Measurements from ENCODE around the gene TMEM191C.
"Not testable (repeated sequence)": the region's sequence is repeated elsewhere in the genome, so short reads cannot be mapped to it uniquely, and the experiment has no call there.

TMEM191C gene

GRCh38 chr22:21473664-21474063, 6.5 kb downstream of the TMEM191C start:
- not testable (repeated sequence) for DNase-seq

- DNase-seq = not testable (repeated sequence)
Observed at GRCh38 chr22:21484039-21484438, 16.9 kb downstream of the TMEM191C start.

- not testable (repeated sequence) for DNase-seq
Observed at GRCh38 chr22:21487723-21488122, 20.5 kb downstream of the TMEM191C start.

GRCh38 chr22:21489149-21489680, 22.0 kb downstream of the TMEM191C start:
- not testable (repeated sequence) for DNase-seq

GRCh38 chr22:21490556-21490955, 23.4 kb downstream of the TMEM191C start:
- DNase-seq = not testable (repeated sequence)

GRCh38 chr22:21492271-21492670, 25.1 kb downstream of the TMEM191C start:
- not testable (repeated sequence) for DNase-seq

- not testable (repeated sequence) for DNase-seq
Observed at GRCh38 chr22:21493789-21494782, 26.9 kb downstream of the TMEM191C start.

- not testable (repeated sequence) for DNase-seq
Observed at GRCh38 chr22:21497984-21498383, 30.8 kb downstream of the TMEM191C start.

GRCh38 chr22:21498489-21498888, 31.3 kb downstream of the TMEM191C start:
- not testable (repeated sequence) for DNase-seq

- not testable (repeated sequence) for DNase-seq
Observed at GRCh38 chr22:21499623-21500506, 32.7 kb downstream of the TMEM191C start.

- not testable (repeated sequence) for DNase-seq
Observed at GRCh38 chr22:21510397-21510796, 43.2 kb downstream of the TMEM191C start.

- not testable (repeated sequence) for DNase-seq
Observed at GRCh38 chr22:21512022-21512421, 44.8 kb downstream of the TMEM191C start.

GRCh38 chr22:21514117-21514516, 46.9 kb downstream of the TMEM191C start:
- DNase-seq = not testable (repeated sequence)

GRCh38 chr22:21515234-21515633, 48.0 kb downstream of the TMEM191C start:
- not testable (repeated sequence) for DNase-seq

- not testable (repeated sequence) for DNase-seq
Observed at GRCh38 chr22:21516522-21516921, 49.3 kb downstream of the TMEM191C start.

GRCh38 chr22:21516970-21517764, 50.0 kb downstream of the TMEM191C start:
- peak; percentile 68 to 73 for DNase-seq

All from activated T-cell treated with anti-CD3 and anti-CD28 coated beads, Interleukin-2, amount 50 U/mL, for 48 hours (primary cell).